Left colon (tissue), 2 donors: ENCODE data around the gene KCNJ6. TPM values are rescaled to one million over a fixed set of nuclear protein-coding genes. Genes with fewer than 3 reads are reported as not detected.
A peak's percentile ranks its signal among the peaks of the same experiment; 100 is the strongest.
"Not testable (repeated sequence)": the region's sequence is repeated elsewhere in the genome, so short reads cannot be mapped to it uniquely, and the experiment has no call there.

ENCODE experiments used
- ATAC-seq: fragments of 200-7000 bp; cut with Tn5 transposase; one replicate; pipeline ENCODE4 v1.9.1; 2020; ENCODE audit warnings: mild to moderate bottlenecking, moderate library complexity
- DNase-seq, 2 donors: peaks; one replicate each; pipeline ENCODE4 v3.0.0-alpha.2; 2020
- intact Hi-C, 2 donors: fragments of 100-400 bp; cut with DNase I in 1 of 2; cut with micrococcal nuclease in 1 of 2; formaldehyde crosslinking; loops; one replicate each; pipeline versions ENCODE4 v1.11.2 to v1.14.0; 2022; cut with DNase I, micrococcal nuclease
- total RNA-seq, 2 donors: library from RNA; stranded (reverse); fragmentation: NEBNext Ultra II Directional; extraction: Animal tissue kit (Norgen Biotek cat#: 25700); gene quantifications; one replicate each; pipeline ENCODE4 v1.2.1, GENCODE V29; 2021
- donor health status: DM: no; HTN: no; CAD: no.
- donor health status: DM: yes; HTN: yes; CAD: no.

The KCNJ6 gene
- total RNA-seq, 2 donors from 2014 or later: 0.14 to 0.15 TPM

DNA sequence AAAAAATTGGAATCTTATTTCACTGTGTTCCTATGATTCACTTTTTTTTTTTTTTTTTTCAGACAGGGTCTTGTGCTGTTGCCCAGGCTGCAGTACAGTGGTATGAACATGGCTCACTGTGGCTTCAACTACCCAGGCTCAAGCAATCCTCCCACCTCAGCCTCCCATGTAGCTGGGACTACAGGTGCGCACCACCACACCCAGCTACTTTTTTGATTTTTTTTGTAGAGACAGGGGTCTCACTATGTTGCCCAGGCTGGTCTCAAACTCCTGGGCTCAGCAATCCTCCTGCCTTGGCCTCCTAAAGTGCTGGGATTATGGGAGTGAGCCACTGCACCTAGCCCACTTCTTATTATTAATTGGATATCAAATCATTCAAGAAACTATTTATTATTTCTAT, 339.3 kb downstream of the KCNJ6 start:
- ATAC-seq: not testable (repeated sequence)

DNA sequence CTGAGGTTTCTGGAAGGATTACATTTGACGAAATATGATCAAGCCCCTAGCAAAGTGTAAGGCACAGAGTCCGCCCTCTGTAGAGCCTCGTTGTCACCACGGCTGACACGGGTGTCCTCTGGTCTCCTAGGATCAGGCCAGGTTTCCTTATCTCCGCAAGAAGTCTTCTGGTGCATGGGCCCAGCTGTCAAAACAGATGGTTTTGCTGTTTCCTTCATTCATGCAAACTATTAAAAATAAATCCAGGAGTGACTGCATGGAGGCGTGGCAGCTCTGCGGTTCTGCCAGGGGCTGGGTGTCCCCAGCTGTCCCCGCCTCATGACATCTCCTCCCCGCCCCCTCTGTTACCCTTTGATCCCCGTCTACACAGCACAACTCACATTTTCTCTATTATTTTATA, 340.7 kb downstream of the KCNJ6 start:
- DNase-seq (no peak), ATAC-seq (no peak)
- intact Hi-C loops: no loop called here

More for the DNA sequence above, 339.3 kb downstream of the KCNJ6 start:
- DNase-seq, intact Hi-C loops: not testable (repeated sequence)

DNA sequence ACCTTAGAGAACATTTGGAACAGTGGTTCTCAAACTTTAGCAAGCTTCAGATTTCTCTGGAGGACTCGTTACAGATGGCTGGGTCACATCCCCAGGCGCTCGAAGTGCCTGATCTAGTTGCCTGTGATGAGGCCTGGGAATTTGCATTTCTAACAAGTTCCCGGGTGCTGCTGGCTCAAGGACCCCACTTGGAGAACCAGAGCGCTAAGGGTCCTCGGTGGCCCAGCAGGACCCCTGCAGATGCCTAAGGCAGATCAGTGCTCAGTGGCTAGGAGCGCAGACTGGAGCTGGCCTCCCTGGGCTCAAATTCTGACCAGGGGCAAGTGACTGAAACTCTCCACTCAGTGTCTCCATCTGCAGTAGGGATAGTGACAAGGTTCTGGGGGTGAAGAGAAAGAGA, 341.5 kb downstream of the KCNJ6 start:
- intact Hi-C loops: no loop called here
- no peak for DNase-seq
- ATAC-seq: no peak

DNA sequence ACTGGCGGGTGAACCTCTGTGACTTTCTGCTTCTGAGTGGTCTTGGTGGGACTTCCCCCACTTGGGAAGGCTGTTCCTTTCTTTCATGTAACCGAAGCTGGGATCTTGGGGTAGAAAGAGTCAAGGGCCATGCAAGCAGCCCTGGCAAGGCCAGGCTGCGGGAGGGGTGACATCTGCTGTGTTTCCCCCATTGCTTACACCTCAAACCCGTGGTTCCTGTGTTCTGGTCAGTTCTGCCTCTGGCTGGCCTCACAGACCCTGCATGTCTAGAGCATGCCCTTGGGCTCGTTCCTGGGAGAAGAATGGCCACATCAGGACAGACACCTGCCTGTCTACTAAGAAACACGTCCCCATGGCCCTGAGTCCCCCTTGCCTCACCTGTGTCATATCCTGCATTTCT, 341.9 kb downstream of the KCNJ6 start:
- intact Hi-C loops: no loop called here
- no peak for ATAC-seq
- no peak for DNase-seq

DNA sequence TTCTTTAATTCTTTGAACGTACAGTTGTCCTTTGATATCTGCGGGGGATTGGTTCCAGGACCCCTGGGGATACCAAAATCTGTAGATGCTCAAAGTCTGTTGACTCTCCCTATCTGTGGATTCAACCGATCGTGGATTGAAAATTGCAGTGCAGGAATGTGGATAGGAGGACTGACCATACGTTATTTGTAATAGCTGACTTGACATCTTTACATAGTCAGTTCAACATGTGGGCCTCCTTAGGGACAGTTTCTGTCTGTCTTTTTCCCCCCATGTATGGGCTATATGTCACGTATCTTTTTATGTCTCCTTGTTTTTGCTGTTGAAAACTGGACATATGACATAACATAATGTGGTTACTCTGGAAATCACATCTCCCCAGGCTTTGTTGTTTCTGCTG, 344.8 kb downstream of the KCNJ6 start:
- ATAC-seq (no peak), DNase-seq (no peak)
- intact Hi-C loops: no loop called here

DNA sequence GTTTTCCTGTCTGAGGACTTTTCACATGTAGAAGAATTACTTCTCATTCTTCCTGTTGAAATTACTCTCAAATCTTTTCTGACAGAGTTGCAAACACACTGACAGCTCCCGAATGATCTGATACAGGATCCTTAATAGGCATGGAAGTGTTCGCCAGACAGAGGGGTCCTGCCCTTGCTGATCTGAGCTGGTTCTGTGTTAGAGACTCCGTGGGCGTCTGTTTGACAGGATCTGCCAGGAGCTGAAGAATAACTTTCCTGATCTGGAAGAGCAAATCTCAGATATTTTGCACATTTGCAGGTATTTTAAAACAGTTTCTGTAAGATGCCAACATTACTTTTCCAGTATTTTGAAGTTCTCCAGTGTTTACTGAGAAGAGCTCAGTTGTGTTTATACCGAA, 347.3 kb downstream of the KCNJ6 start:
- intact Hi-C loops: loop anchor here in 1 of 2 donors (10.0 kb wide), 2 partner anchors 204 to 324 kb away; partner anchors contain the start of gene DYRK1A
- ATAC-seq (no peak), DNase-seq (no peak)

DNA sequence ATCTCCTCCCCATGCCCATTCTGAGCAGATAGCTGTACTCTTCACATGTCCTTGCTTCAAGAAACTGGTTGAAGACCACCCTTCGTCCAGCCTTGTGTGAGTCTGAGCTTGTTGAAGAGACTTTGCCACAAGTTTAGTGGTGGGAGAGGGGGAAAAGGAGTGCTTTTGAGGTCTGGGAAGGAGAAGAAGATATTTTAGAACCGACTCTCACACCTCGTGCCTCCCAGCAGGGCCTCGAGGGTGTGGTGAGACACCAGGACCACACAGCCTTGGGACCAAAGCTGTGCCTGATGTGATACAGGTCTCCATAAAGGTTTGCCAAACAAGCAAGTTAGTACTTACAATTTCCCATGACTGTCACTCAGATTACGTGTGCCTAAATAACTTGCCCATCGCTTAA, 347.8 kb downstream of the KCNJ6 start:
- DNase-seq (no peak), ATAC-seq (no peak)
- intact Hi-C loops: loop anchor here in 1 of 2 donors (10.0 kb wide), 2 partner anchors 204 to 324 kb away; partner anchors contain the start of gene DYRK1A

DNA sequence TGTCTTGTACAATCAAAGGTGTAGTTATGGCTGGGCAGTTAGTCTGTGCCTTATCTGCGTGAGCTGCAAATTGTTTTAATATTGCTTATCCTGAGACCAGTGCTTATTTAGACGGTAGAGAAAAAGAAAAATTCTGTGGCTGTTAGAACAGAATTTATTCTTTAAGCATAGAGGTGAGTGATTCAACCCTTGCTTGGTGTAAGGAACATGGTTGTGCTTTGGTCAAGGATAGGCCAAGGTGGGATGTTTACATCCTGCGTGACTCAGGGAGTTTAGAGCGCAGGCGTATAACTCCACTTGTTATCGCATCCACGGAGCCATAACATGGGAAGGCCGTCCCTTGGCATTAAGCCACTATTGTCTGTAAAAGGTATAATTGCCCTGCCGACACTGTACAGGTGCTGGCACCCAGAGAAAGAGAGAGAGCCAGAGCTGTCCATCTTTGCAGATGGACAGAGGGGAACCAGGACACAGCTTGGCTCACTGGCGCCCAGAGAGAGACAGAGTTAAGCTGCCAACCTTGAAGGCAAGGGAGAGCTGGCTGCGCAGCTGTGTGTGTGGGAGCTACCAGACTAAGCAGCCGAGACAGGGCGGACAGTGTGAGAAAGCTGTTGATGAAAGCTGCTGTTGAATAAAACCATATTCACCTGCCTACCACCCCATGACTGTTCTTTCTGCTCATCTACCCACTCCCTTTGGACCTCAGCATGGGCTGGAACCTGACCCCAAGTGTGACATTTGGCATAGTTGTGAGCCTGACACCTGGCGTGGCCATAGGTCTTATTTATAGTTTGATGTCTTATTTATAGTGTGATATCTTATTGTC, 349.3 kb downstream of the KCNJ6 start:
- ATAC-seq (no peak), DNase-seq (no peak)
- intact Hi-C loops: loop anchor here in 1 of 2 donors (10.0 kb wide), 2 partner anchors 202 to 322 kb away; partner anchors contain the start of gene DYRK1A

DNA sequence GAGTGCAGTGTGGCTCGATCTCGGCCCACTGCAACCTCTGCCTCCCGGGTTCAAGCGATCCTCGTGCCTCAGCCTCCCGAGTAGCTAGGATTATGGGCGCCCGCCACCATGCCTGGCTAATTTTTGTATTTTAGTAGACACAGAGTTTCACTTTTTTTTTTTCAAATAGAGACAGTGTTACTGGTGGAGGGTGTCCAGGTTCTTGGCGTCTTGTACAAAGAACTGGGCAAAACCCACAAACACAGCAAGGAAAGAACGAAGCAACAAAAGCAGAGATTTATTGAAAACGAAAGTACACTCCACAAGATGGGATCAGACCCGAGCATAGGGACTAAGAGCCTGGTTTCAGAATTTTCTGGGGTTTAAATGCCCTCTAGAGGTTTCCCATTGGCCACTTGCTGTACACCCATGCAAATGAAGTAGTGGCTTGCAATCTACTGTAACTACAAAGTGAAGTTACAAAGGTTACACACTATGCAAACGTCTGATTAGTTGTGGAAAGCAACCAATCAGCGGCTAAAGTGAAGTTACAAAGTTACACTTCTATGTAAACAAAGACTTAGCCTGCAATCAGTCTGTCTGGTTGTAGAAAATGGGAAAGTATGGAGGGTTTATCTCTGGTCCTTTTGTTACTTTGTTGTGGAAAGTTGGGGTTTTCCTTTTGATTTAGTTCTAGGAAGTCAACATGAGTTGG, 350.6 kb downstream of the KCNJ6 start:
- DNase-seq (no peak), ATAC-seq (peak; percentile 43)
- intact Hi-C loops: loop anchor here in 1 of 2 donors (10.0 kb wide), 2 partner anchors 201 to 321 kb away; partner anchors contain the start of gene DYRK1A

DNA sequence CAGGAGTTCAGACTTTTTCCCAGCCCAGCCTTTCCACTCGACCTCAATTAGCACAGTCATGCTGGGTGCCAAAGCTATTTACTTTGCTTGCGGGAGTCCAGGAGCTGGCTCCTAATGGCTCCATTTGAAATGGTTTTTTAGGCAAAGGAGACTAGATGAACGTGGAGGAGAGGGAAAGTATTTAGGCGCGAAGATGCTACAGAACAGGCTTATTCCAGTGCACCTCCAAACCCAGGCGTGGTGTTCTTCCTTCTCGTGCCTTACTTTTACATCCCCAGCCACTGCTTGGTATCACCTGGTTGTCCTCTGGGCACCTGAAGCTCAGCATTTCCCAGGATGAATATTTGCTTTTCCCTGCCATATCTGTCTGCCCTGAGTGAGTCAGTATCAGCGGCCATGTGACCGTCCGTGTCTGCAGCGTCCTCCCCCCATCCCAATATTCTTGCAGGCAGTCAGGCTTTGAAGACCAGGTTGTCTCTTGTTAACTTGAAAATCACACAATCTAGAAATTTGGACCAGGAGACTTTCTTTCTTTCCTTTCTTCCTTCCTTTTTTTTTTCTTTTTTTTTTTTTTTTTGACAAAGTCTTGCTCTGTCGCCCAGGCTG, 351.2 kb downstream of the KCNJ6 start:
- intact Hi-C loops: loop anchor here in 1 of 2 donors (10.0 kb wide), 2 partner anchors 200 to 320 kb away; partner anchors contain the start of gene DYRK1A
- ATAC-seq: no peak
- no peak for DNase-seq

DNA sequence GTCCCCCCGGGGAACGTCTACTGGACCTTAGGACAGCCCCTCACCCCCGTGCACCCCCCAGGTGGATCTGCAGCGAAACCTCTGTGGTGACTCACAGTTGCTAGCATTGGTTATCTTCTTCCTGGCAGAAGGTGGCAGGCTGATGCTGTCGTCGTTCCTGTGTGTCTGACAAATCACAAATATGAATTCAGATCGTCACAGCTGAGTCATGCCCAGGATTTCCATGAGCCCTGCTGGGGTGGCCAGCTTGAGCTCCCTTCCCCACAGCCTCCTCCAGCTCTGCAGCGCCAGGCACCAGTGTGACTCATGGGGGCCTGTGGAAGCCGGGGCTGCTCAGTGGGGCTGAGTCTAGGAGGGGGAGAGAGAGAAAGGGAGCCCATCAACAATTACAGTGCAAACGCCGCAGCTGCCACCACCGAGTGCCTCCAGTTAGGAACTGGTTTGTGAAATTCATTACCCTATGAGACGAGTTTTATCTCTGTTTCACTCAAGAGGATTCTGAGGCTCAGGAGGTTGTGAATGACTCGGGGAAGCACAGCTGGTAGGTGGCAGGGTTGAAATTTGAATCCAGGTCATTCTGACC, 351.8 kb downstream of the KCNJ6 start:
- intact Hi-C loops: loop anchor here in 1 of 2 donors (10.0 kb wide), 2 partner anchors 200 to 320 kb away; partner anchors contain the start of gene DYRK1A
- ATAC-seq: peak; percentile 45

DNA sequence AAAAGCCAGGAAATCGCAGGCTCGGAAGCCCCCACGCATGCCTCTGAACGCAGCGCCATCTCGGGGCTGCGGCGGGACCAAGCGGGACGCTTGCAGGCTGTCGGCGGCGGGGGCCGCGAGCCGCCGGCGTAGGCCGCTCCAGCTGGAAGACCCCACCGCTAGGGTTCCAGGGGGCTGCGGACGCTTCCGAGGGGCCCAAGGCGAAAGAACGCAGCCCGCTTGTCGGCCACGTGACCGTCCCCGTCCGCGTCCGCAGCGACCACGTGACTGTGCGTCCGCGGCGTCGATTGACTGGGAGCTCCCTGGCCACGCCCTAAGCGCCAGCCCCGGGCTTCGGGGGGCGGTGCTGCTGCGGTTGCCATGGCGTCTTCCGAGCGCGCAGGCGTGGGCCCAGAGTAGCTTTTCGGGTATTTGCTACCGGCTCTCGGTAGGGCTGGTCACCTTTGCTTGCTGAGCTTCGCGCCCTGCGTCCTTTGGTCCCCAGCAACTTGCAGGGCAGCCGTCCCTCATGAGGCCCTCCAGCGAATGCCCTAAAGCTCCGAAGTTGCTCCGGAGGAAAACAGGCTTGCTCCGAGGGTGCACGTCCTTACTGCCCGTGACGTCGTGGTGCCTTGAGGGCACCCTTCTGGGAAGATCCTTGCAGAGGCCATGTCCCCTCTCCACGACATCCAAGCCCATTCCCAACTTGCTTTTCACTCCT, 352.5 kb downstream of the KCNJ6 start:
- intact Hi-C loops: loop anchor here in 1 of 2 donors (10.0 kb wide), 2 partner anchors 199 to 319 kb away; partner anchors contain the start of gene DYRK1A
- DNase-seq: peak; percentile 93 to 95
- ATAC-seq: peak; percentile 95

More for the DNA sequence above, 351.8 kb downstream of the KCNJ6 start:
- DNase-seq: peak; percentile 60 to 84

DNA sequence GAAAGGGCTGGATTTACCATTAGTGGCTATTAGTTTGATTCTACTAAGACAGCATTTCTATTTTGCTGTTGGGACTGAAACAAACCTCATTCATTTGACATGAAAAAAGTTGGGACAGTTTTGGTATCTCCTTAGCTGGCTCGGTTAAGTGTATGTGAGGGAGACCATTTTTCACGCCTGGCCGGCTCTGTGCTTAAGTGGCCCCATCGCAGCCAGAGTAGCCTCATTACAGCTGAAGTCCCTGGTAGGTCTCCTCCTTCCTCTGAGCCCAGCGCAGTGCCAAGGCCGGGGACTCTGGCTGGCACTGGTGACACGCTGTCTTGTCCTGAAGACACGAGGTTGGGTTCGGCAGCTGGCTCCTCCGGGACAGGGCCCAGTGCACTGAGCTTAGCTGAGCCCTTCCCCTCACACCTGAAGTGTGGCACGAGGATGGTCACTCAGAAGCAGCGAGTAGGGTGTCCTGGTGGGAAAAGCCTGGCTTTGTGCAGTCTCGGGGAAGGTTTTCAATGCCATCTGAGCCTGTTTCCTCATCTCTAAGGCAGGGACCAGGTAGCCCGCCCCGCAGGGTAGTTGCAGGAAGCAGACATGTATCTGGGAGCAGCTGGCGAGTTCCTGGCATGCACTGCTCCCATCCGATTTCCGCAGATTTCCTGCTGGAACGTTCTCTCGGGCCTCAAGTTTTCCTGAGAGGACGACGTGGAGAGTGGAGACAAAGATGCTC, 353.2 kb downstream of the KCNJ6 start:
- intact Hi-C loops: loop anchor here in 1 of 2 donors (10.0 kb wide), 2 partner anchors 198 to 318 kb away; partner anchors contain the start of gene DYRK1A
- DNase-seq: peak; percentile 40 to 57
- peak; percentile 58 for ATAC-seq

DNA sequence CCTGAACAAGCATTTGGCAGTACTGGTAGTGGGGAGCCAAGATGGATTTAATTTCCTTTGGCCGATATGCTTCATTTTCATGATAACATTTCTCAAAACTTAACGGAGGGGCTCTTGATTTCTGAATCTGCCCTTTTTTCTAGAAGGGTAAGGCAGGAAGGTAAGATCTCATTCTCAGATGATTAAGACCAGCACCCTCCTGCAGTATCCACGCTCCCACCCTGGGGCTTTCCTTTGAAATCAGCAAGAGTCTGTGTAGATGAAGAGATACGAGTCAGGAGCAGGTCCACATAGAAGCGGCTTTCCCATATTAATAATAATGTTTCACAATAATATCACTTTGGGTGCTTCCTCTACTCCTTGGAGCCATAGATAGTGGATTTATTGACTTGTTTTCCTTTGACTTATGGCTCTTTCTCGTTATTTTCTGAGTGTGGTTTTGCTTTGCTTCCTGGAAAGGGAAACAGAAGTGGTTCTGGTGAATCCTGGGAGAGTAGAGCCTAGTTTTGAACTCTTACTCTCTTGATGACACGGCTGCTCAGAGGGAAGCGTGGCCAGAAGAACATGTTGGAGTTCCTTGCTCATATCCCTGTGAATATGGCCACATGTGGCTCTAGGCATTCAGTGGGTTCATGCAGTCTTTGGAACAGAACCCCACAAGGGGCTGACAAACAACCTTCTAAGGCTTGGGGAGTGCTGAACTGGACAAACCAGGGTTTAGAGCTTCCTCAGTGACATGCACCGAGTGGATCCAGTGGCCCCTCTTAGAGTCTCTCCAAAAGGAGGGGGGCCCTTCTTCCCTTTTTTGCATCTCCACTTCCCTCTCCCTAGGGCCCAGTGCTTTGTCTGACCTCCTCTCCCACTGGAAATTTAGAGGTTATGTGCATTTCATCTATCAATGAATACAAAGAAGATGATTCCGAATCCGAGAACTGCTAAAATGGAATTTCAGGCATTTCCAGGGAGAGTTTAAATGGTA, 354.0 kb downstream of the KCNJ6 start:
- intact Hi-C loops: loop anchor here in 1 of 2 donors (10.0 kb wide), 2 partner anchors 197 to 317 kb away; partner anchors contain the start of gene DYRK1A
- no peak for DNase-seq
- no peak for ATAC-seq

DNA sequence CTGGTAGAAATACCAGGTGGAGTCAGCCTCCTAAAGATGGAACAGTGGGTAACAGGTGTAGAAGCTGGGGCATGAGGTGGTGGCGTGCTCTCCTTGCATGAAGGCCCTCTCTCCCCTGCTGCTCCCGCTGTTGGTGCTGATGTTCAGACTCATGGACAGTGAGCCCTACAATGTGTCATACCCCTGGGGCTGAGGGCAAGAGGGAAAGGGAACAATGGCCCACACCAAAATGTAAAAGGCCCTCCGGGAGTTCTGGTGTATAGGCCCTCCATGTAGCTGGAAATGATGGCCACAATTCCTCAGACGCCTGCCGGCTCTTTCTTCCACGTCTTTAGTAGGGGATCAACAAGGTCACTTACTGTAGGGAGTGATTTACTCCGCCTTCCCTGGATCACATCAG, 354.8 kb downstream of the KCNJ6 start:
- ATAC-seq: no peak
- no peak for DNase-seq
- intact Hi-C loops: loop anchor here in 1 of 2 donors (10.0 kb wide), 2 partner anchors 197 to 317 kb away; partner anchors contain the start of gene DYRK1A

DNA sequence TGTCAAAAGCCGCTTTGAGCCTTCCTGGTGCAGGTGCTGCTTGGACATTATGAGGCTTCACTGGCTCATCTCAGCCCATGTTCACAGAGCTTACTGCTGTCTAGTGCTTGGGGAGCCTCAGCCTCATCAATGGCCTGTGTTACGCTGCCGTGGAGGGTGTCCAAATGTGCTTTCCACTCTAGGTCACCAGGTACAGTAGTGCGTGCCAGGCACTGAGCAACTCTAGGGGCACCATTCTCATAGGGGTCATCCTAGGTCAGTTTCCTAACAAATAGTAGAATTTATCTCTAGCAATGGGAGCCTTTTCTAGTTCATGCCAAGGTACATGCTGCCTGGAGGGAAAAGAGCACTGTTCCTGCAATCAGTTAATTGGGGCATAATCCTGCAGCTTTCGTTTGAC, 355.9 kb downstream of the KCNJ6 start:
- ATAC-seq (no peak), DNase-seq (no peak)
- intact Hi-C loops: loop anchor here in 1 of 2 donors (10.0 kb wide), 2 partner anchors 196 to 316 kb away; partner anchors contain the start of gene DYRK1A
